Activated CD8-positive, alpha-beta memory T cell treated with anti-CD3 and anti-CD28 coated beads, Interleukin-2, amount 50 U/mL, for 4 hours (primary cell): ENCODE measurements around the gene CENPM.

Experiments
- DNase-seq: peaks from one replicate; pipeline ENCODE4 v3.0.0-alpha.2; 2020

The CENPM gene

GRCh38 chr22:41892721-41893120 is 54.2 kb downstream of the CENPM start:
- no peak for DNase-seq

GRCh38 chr22:41891407-41891806 is 55.5 kb downstream of the CENPM start:
- DNase-seq, result no peak
